ENCODE measurements around the gene TST.

DNA sequence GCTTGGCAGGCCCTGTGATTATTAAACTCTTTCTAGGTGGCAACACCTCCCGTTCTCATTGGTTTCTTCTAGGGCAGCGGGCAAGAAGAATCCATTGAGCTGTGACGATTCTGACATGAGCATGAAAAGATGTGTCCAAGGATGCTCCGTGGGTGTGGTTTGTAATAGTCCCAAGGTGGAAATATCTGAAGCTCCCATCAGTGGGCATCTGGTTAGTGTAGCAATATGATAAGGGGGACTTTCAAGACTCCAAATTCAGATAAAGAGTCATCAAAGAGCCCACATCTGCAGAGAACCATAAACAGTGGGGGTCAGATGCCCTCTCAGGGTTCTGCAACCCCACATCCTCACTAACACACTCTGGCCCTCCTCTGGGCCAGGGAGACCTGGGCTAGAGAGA is 42.6 kb downstream of the TST start:
- TF ChIP-seq, protein P1, sequence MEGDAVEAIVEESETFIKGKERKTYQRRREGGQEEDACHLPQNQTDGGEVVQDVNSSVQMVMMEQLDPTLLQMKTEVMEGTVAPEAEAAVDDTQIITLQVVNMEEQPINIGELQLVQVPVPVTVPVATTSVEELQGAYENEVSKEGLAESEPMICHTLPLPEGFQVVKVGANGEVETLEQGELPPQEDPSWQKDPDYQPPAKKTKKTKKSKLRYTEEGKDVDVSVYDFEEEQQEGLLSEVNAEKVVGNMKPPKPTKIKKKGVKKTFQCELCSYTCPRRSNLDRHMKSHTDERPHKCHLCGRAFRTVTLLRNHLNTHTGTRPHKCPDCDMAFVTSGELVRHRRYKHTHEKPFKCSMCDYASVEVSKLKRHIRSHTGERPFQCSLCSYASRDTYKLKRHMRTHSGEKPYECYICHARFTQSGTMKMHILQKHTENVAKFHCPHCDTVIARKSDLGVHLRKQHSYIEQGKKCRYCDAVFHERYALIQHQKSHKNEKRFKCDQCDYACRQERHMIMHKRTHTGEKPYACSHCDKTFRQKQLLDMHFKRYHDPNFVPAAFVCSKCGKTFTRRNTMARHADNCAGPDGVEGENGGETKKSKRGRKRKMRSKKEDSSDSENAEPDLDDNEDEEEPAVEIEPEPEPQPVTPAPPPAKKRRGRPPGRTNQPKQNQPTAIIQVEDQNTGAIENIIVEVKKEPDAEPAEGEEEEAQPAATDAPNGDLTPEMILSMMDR (IDR thresholded peaks at IDR 0.05): no peak
- TF ChIP-seq GABPA (IDR thresholded peaks at IDR 0.05; ENCODE audit: low read depth): no peak
- no peak for TF ChIP-seq YY1 (IDR thresholded peaks at IDR 0.05; ENCODE audit: low read depth)
- TF ChIP-seq, protein P2, sequence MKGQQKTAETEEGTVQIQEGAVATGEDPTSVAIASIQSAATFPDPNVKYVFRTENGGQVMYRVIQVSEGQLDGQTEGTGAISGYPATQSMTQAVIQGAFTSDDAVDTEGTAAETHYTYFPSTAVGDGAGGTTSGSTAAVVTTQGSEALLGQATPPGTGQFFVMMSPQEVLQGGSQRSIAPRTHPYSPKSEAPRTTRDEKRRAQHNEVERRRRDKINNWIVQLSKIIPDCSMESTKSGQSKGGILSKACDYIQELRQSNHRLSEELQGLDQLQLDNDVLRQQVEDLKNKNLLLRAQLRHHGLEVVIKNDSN (IDR thresholded peaks at IDR 0.05; ENCODE audit: borderline replicate concordance, low read depth): no peak

Data from SK-N-SH (cell line).